ENCODE measurements around the gene NECAB2.

The NECAB2 gene

GRCh38 chr16:84024854-84025253 is 56.8 kb downstream of the NECAB2 start:
- DNase-seq (ENCODE audit: low spot score) = no peak

- no peak for DNase-seq (ENCODE audit: low spot score)
Observed at GRCh38 chr16:84026606-84027005, 58.6 kb downstream of the NECAB2 start.

GRCh38 chr16:84027625-84028024 is 59.6 kb downstream of the NECAB2 start:
- no peak for DNase-seq (ENCODE audit: low spot score)

GRCh38 chr16:84029297-84030047 is 61.4 kb downstream of the NECAB2 start:
- DNase-seq (ENCODE audit: low spot score) = no peak

- DNase-seq (ENCODE audit: low spot score) = no peak
Observed at GRCh38 chr16:84031556-84031955, 63.5 kb downstream of the NECAB2 start.

GRCh38 chr16:84032458-84033178 is 64.6 kb downstream of the NECAB2 start:
- no peak for DNase-seq (ENCODE audit: low spot score)

GRCh38 chr16:84033251-84034195 is 65.5 kb downstream of the NECAB2 start:
- DNase-seq (ENCODE audit: low spot score) = no peak

- DNase-seq (ENCODE audit: low spot score) = no peak
Observed at GRCh38 chr16:84034516-84034915, 66.5 kb downstream of the NECAB2 start.

GRCh38 chr16:84036131-84036530 is 68.1 kb downstream of the NECAB2 start:
- no peak for DNase-seq (ENCODE audit: low spot score)

- no peak for DNase-seq (ENCODE audit: low spot score)
Observed at GRCh38 chr16:84036982-84037425, 69.0 kb downstream of the NECAB2 start.

GRCh38 chr16:84038469-84038868 is 70.4 kb downstream of the NECAB2 start:
- no peak for DNase-seq (ENCODE audit: low spot score)

- no peak for DNase-seq (ENCODE audit: low spot score)
Observed at GRCh38 chr16:84039696-84040095, 71.7 kb downstream of the NECAB2 start.

GRCh38 chr16:84040226-84040822 is 72.3 kb downstream of the NECAB2 start:
- no peak for DNase-seq (ENCODE audit: low spot score)

- peak; percentile 60 for DNase-seq (ENCODE audit: low spot score)
Observed at GRCh38 chr16:84040823-84041820, 73.1 kb downstream of the NECAB2 start.

- DNase-seq (ENCODE audit: low spot score) = no peak
Observed at GRCh38 chr16:84041881-84042280, 73.8 kb downstream of the NECAB2 start.

GRCh38 chr16:84042308-84042878 is 74.3 kb downstream of the NECAB2 start, which contains the start of gene SLC38A8:
TSS of gene SLC38A8 (minus strand) at chr16:84042795. CDS start at chr16:84042157, 638 bp downstream.
- no peak for DNase-seq (ENCODE audit: low spot score)

GRCh38 chr16:84042879-84043485 is 74.9 kb downstream of the NECAB2 start:
- no peak for DNase-seq (ENCODE audit: low spot score)

GRCh38 chr16:84043486-84044117 is 75.6 kb downstream of the NECAB2 start:
- no peak for DNase-seq (ENCODE audit: low spot score)

GRCh38 chr16:84044118-84044488 is 76.1 kb downstream of the NECAB2 start:
- DNase-seq (ENCODE audit: low spot score) = no peak
